Measurements from ENCODE around the gene S100A11. TPM values are rescaled to one million over a fixed set of nuclear protein-coding genes. Genes with fewer than 3 reads are reported as not detected.

The S100A11 gene
- total RNA-seq, 4 donors from 2014 or later = 120 to 368 (median 160) TPM

- intact Hi-C loops (cut with DNase I) = loop anchor here (2.0 kb wide), 1 partner anchor 67 kb away; no protein-coding TSS in a partner anchor
- Histone ChIP-seq H3K9me3 (no peaks in the 10 kb centered on the region), H3K27ac (no peak overlapping the region), H3K36me3 (no peaks in the 10 kb centered on the region), H3K4me1 (peaks cover 0 to 11% of the 10 kb centered on the region in 2 donors), H3K27me3 (no peaks in the 10 kb centered on the region), H3K4me3 (replicated peaks in 1 of 3) (no peak overlapping the region)
- 71 to 79% methylated on average over 4 of the region's 4 CpGs for WGBS, 2 donors
- peak; percentile 93 to 94 for DNase-seq
- TF ChIP-seq POLR2A (IDR thresholded peaks at IDR 0.05) (no peak), CTCF (IDR thresholded peaks at IDR 0.05) (peak; percentile 88 to 95 (median 93))
Observed at GRCh38 chr1:152001631-152002584, 34.9 kb downstream of the S100A11 start.

- Histone ChIP-seq H3K27me3 (no peaks in the 10 kb centered on the region), H3K4me3 (replicated peaks in 1 of 3) (no peak overlapping the region), H3K9me3 (no peaks in the 10 kb centered on the region), H3K4me1 (peaks cover 0 to 11% of the 10 kb centered on the region in 2 donors), H3K36me3 (no peaks in the 10 kb centered on the region), H3K27ac (no peak overlapping the region)
- 57 to 68% methylated on average over 4 of the region's 4 CpGs for WGBS, 2 donors
- DNase-seq = no peak
- intact Hi-C loops (cut with DNase I) = loop anchor here (2.0 kb wide), 1 partner anchor 66 kb away; no protein-coding TSS in a partner anchor
- TF ChIP-seq POLR2A (IDR thresholded peaks at IDR 0.05) (no peak), CTCF (IDR thresholded peaks at IDR 0.05) (no peak)
Observed at GRCh38 chr1:152000964-152001630, 35.7 kb downstream of the S100A11 start.

DNA sequence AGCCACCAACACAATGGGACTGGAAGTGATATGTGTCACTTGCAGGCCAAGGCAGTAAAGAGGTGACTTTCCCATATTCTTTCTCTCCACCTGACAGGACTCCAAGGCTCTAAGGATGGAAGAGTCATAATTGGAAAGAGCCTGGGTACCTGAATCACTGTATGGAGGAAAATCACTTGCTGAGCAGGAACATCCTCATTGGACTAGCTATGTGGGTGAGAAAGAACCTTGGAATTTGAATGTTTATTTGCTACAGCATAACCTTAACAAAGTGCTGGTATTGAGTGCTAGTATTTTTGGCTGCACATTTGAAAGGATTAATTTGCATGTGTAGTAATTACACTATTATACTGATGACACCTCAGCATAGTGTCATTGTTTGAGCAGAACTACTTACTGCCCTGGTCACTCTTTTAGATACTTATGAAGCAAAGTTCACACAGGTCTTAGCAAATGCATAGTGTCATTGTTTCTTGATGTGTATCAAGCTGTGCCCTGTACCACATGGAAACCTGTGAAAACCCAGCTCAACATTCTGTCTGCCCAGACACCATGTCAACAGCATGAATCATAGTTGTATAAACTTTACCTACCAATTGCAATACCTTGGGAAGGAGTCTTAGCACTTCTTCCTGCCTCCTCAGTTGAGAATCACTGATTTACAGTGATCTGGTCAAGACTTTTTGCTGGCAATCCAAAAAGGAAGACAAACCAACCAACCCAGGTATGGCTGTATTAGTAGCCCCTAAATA is 38.0 kb downstream of the S100A11 start:
- Histone ChIP-seq H3K9me3 (no peaks in the 10 kb centered on the region), H3K4me1 (peaks cover 3 to 17% of the 10 kb centered on the region in 2 donors), H3K36me3 (no peaks in the 10 kb centered on the region), H3K27ac (no peak overlapping the region), H3K4me3 (replicated peaks in 1 of 3) (no peak overlapping the region), H3K27me3 (no peaks in the 10 kb centered on the region)
- DNase-seq = no peak
- intact Hi-C loops (cut with DNase I) = no loop called here
- TF ChIP-seq POLR2A (IDR thresholded peaks at IDR 0.05) = no peak
- no peak for TF ChIP-seq CTCF (IDR thresholded peaks at IDR 0.05)

DNA sequence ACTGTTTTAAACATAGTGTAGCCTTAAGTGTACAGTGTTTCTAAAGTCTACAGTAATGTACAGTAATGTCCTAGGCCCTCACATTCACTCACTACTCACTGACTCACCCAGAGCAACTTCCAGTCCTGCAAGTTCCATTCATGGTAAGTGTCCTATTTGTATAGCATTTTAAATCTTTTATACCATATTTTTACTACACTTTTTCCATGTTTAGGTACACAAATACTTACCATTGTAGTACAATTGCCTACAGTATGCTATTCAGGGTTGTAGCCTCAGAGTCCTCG is 39.6 kb downstream of the S100A11 start:
- TF ChIP-seq POLR2A (IDR thresholded peaks at IDR 0.05) = no peak
- TF ChIP-seq CTCF (IDR thresholded peaks at IDR 0.05) = no peak
- Histone ChIP-seq H3K4me3 (replicated peaks in 1 of 3) (no peak overlapping the region), H3K36me3 (no peaks in the 10 kb centered on the region), H3K9me3 (no peaks in the 10 kb centered on the region), H3K4me1 (peaks cover 8 to 23% of the 10 kb centered on the region in 2 donors), H3K27me3 (no peaks in the 10 kb centered on the region), H3K27ac (no peak overlapping the region)
- intact Hi-C loops (cut with DNase I) = no loop called here
- WGBS, 2 donors = 93 to 97% methylated on average over 1 of the region's 1 CpG
- no peak for DNase-seq
